Panc1 (cell line): ENCODE results near the gene AFF2.

Experiments
- POLR2AphosphoS5 ChIP-seq: IDR thresholded peaks from 2 replicates; pipeline ENCODE4 v1.6.1; 2012; ENCODE audit warnings: mild to moderate bottlenecking, low read depth, low read length, moderate library complexity
- TF ChIP-seq, protein P1 (sequence below): fragments of 450-650 bp; IDR thresholded peaks from 2 replicates; pipeline ENCODE4 v1.5.1; 2017; ENCODE audit warnings: mild to moderate bottlenecking

DNA sequence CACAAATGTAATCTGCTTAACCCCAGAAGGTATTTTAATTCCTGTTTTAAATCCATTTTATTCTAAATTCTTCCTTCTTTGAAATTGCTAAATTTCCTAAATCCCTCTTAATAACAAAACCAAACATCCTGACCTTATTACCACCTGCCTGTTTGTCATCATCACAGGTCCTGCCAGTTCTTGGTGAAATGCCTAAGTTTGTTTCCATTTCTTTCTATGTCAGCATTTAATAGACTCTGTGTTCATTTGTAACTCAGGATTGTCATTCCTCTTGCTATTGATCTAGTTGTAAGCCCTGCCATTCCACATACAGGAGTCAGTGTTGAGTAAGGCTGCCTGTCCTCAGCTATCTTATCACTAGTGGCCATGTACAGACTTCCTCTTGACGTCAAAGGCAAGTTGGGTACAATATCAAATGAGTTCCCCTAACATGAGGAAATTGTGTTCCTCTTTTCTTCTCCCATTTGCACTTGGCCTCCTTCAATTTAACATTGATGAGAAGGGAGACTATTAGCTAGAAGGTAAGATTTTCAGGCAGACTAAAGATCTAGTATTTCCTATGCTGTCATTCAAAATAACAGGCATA is 440.1 kb downstream of the AFF2 start:
- TF ChIP-seq, protein P1, sequence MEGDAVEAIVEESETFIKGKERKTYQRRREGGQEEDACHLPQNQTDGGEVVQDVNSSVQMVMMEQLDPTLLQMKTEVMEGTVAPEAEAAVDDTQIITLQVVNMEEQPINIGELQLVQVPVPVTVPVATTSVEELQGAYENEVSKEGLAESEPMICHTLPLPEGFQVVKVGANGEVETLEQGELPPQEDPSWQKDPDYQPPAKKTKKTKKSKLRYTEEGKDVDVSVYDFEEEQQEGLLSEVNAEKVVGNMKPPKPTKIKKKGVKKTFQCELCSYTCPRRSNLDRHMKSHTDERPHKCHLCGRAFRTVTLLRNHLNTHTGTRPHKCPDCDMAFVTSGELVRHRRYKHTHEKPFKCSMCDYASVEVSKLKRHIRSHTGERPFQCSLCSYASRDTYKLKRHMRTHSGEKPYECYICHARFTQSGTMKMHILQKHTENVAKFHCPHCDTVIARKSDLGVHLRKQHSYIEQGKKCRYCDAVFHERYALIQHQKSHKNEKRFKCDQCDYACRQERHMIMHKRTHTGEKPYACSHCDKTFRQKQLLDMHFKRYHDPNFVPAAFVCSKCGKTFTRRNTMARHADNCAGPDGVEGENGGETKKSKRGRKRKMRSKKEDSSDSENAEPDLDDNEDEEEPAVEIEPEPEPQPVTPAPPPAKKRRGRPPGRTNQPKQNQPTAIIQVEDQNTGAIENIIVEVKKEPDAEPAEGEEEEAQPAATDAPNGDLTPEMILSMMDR: no peak
- no peak for TF ChIP-seq POLR2AphosphoS5
